ENCODE results near the gene SLC7A11.
"Not testable (repeated sequence)": the region's sequence is repeated elsewhere in the genome, so short reads cannot be mapped to it uniquely, and the experiment has no call there.

SLC7A11 gene

GRCh38 chr4:138241281-138242075, 671 bp downstream of the SLC7A11 start:
- no peak for DNase-seq

GRCh38 chr4:138239491-138239890, 2.7 kb downstream of the SLC7A11 start:
- no peak for DNase-seq

GRCh38 chr4:138238521-138239292, 3.4 kb downstream of the SLC7A11 start:
- no peak for DNase-seq

- not testable (repeated sequence) for DNase-seq
Measured at GRCh38 chr4:138237132-138237531, 5.0 kb downstream of the SLC7A11 start.

- DNase-seq = no peak
Measured at GRCh38 chr4:138236037-138236436, 6.1 kb downstream of the SLC7A11 start.

- DNase-seq = no peak
Measured at GRCh38 chr4:138235419-138235952, 6.7 kb downstream of the SLC7A11 start.

GRCh38 chr4:138234248-138234647, 7.9 kb downstream of the SLC7A11 start:
- DNase-seq = no peak

GRCh38 chr4:138233313-138234034, 8.7 kb downstream of the SLC7A11 start:
- no peak for DNase-seq

- no peak for DNase-seq
Measured at GRCh38 chr4:138232364-138232763, 9.8 kb downstream of the SLC7A11 start.

- no peak for DNase-seq
Measured at GRCh38 chr4:138230048-138230447, 12.1 kb downstream of the SLC7A11 start.

- DNase-seq = no peak
Measured at GRCh38 chr4:138229160-138229559, 13.0 kb downstream of the SLC7A11 start.

- DNase-seq = no peak
Measured at GRCh38 chr4:138226351-138226750, 15.8 kb downstream of the SLC7A11 start.

- DNase-seq = no peak
Measured at GRCh38 chr4:138225477-138225876, 16.7 kb downstream of the SLC7A11 start.

GRCh38 chr4:138224614-138225013, 17.5 kb downstream of the SLC7A11 start:
- DNase-seq = no peak

- peak; percentile 14 for DNase-seq
Measured at GRCh38 chr4:138223231-138223910, 18.8 kb downstream of the SLC7A11 start.

GRCh38 chr4:138222046-138222445, 20.1 kb downstream of the SLC7A11 start:
- no peak for DNase-seq

- DNase-seq = no peak
Measured at GRCh38 chr4:138218976-138219375, 23.2 kb downstream of the SLC7A11 start.

GRCh38 chr4:138217567-138217966, 24.6 kb downstream of the SLC7A11 start:
- no peak for DNase-seq

- DNase-seq = no peak
Measured at GRCh38 chr4:138216272-138216867, 25.8 kb downstream of the SLC7A11 start.

- not testable (repeated sequence) for DNase-seq
Measured at GRCh38 chr4:138210576-138210975, 31.6 kb downstream of the SLC7A11 start.

GRCh38 chr4:138209094-138209493, 33.1 kb downstream of the SLC7A11 start:
- no peak for DNase-seq

Data from NCI-H1436 treated with DMSO at 0.1 percent for 48 hours (cell line).